ENCODE results near the gene DPH3.

DPH3 gene

DNA sequence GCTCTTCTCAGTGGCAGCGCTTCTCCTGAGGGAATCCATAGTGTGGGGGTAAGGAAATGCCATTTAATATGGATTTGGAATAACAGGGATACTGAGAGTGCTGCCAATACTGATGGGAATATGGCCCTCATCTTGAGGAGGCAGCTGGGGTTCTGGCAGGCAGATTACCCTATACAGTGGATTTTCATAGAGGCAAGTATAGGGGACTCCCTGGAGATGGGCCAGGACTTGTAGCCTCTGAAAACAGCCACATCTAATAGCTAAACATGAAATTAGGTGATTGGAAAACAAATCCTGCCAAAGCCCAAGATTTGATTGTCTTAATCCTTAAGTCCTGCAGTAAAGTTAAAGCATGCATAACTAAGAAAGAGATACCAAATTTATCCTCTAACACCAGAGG, 30.9 kb downstream of the DPH3 start:
- DNase-seq (ENCODE audit: low read depth in 2 of 2) = no peak

DNA sequence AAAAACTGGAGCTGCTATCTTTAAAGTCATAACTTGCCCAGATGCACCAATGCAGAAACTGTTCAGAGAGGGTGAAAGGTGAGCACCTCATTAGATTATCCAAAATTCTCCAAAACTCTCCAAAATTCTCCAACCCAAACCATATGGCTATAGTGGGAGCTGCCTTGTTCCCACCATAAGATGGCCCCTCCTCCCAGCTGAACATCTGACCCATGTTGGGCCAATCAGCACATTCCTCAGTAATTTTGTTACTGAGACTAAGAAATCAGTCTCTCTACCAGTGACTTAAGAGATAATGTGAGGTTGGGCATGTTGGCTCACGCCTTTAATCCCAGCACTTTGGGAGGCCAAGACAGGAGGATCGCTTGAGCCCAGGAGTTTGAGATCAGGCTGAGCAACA, 32.8 kb downstream of the DPH3 start:
- DNase-seq (ENCODE audit: low read depth in 2 of 2) = no peak

DNA sequence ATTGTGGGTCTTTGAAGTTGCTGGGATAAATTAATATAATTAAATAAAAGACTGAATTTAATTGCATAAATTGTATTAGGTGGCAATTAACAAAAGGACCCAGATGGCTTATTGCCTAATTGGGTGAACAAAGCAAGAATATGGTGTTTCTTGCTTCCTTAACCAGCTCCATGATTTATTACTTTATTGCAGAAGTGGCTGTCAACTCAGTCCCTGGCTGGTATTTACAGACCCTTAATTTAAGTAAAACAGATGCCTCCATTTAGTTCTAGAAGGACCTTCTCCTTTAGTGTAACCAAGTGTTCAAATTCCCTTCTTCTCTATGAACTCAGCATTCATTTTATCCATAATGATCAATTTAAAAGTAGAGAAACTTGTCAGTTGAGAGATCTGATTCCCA, 35.1 kb downstream of the DPH3 start:
- no peak for DNase-seq (ENCODE audit: low read depth in 2 of 2)

DNA sequence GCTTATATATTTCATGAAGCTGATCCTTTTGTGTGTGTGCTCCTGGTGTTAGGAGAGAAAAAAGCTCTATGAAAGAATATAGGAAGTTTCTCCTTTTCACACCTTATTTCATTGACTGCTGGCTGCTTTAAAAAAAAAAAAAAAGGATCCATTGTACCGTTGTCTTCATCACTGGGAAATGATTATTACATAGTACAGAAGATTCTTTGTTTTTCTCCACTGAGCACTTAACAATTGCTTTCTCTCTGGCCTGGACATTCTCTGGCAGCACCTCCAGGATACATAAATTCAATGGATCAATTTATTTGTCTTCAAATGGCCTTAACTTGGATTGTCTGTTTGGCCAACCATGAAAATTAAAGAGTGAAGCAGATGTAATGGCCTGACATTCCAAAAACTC, 37.2 kb downstream of the DPH3 start:
- DNase-seq (ENCODE audit: low read depth in 2 of 2) = no peak

DNA sequence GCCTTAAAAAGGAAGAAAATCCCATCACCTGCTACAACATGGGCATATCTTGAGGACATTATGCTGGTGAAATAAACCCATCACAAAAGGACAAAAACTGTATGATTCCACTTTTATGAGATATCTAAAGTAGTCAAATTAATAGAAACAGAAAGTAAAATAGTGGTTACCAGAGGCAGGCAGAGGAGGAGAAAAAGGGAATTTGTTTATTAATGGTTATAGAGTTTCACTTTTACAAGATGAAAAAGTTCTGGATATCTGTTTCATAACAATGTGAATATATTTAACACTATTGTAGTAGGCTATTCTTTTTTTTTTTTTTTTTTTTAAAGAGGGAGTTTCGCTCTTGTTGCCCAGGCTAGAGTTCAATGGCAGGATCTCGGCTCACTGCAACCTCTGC, 40.4 kb downstream of the DPH3 start:
- DNase-seq (ENCODE audit: low read depth in 2 of 2) = no peak

DNA sequence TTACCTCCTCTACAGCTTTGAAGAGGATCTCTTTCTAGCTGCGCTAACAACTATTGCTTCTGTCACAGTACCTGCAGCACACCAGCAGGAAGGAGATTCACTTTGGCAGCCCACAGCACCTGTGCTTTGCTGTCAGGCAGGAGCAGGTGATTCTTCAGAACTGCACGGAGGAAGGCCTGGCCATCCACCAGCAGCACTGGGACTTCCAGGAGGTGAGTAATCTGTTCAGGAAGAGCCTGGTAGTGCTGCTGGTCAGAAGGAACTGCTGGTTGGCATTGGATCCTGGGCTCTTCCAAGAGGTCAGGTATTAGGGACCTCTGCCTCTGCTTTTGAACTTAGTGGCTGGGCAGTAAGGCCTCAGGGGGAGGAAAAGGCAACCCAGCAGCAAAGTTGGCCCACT, 42.2 kb downstream of the DPH3 start:
- no peak for DNase-seq (ENCODE audit: low read depth in 2 of 2)

DNA sequence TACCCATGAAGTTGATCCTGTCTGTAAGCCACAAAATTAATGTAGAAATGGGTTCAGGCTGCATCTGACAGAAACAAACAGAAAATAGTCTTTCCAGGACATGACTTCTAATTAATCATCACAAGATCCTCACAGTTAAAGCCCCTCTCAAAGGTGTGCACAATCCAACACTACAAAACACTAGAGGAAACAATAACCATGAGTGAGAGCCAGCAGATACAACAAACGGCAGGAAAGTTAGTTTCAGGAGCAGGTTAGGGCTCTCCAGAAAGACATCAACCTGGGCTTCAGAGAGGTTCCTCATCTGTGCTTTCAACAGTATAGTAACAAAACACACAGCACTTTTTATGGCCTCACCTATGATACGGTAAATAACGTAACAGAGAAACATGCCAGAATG, 42.8 kb downstream of the DPH3 start:
- DNase-seq (ENCODE audit: low read depth in 2 of 2) = no peak

DNA sequence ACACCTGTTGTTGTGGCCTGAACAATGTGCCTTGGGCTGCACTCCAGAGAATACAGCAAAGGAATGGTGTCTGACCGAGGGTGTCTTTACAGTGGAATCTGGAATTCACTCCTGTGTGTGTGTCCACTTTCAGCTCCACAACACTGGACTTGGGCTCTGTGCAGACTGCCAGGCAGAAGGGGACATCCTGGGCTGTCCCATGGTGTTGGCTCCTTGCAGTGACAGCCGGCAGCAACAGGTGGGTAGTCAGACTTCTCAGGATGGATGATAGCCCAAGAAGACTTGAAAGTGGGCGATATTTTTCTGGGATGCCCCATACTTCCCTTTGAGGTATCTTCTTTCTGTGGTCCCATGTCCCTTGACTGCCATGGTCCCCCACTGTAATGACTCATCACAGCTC, 45.0 kb downstream of the DPH3 start:
- no peak for DNase-seq (ENCODE audit: low read depth in 2 of 2)

DNA sequence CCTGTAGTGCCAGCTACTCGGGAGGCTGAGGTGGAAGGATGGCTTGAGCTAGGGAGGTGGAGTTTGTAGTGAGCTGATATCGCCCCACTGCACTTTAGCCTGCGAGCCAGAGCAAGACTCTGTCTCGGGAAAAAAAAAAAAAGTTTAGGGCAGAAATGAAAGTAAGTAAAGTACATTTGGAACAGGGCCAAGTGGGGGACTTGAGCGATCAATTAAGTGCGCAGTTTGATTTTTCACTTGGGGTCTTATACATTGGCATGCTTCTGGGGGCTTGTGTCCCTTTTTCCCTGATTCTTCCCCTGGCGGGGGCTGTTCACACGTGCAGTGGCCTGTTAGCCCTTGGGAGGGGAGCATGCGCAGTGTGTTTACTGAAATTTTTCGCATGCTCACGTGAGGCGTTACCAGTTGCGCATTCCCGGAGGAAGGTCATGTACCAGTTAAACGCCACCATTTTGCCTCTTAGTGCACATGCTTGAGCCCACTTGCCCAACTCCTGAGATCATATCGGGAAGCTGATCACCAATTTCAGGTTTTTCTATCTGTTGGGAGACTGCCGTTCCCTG, 48.3 kb downstream of the DPH3 start:
- DNase-seq (ENCODE audit: low read depth in 2 of 2) = no peak

DNA sequence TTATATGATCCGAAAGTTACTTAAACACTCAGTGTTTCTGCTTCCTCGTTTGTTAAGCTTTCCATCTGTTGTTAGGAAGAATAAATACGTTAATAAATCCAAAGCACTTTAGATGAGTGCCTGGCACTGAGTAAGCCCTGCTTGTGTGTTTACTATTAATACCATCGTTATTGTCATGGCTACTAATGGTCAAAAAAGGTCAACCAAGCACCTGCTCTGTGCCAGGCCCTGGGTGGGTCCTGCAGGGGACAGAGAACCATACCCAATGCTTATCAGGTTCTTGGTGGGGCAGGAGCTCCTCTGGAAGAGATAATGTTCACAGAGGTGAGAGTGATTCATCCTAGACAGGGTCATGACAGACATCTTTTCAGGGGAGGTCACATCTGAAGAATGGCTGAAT, 50.4 kb downstream of the DPH3 start:
- no peak for DNase-seq (ENCODE audit: low read depth in 2 of 2)

DNA sequence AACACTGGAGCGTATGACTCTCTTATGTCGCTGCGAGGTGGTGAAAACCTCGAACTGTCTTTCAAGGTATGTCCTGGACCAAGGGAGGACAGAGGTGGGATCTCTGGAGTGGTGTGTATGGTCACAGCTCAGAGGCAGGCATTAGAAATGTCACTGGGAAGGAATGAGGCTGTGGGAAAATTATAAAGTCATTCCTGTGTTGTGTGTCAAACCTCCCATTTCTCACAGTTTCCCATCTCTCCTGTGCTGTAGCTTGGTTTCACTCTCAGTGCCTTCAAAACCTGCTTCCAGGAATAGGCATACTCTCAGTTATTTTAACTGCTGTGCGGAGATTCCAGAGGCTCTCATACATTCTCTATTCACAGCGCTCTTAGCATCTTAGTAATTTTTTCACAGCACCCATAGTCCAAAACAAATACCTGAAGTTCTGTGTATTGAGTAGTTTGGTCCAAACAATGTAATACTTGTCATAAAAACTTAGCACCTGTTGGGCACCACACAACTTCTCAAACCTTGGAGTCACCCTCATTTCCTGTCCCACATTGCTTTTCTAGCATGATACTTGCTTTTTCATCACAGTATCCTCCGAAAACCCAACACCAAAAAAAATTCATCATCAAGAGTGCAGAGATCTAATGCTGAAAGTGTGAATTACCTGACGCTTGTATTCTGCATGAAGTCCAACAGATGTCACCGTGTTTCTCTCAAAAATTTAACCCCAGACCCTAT, 53.4 kb downstream of the DPH3 start:
- DNase-seq (ENCODE audit: low read depth in 2 of 2) = no peak

All from stimulated activated CD8-positive, alpha-beta memory T cell treated with anti-CD3 and anti-CD28 coated beads, Interleukin-7, amount 100 ng/mL, for 1 hour (primary cell).